CD14-positive monocyte (primary cell): ENCODE results near the gene DOCK6. TPM values are rescaled to one million over a fixed set of nuclear protein-coding genes. Genes with fewer than 3 reads are reported as not detected.
A peak's percentile ranks its signal among the peaks of the same experiment; 100 is the strongest.

Experiments
- DNase-seq, 3 donors: peaks; one replicate each; pipeline ENCODE4 v3.0.0-alpha.2; 2011 to 2022
- H2AFZ ChIP-seq: 2 replicates; pipeline ENCODE4 v1.6.0; 2012; ENCODE audit warnings: mild to moderate bottlenecking, low read depth, low read length, inconsistent platforms; ENCODE audit not compliant: insufficient read depth, poor library complexity, severe bottlenecking
- H3K27ac ChIP-seq, 2 donors: 1 replicate in 1 of 2; 2 replicates in 1 of 2; pipeline ENCODE4 v1.5.1; 2012 to 2013; ENCODE audit warnings: low read length in 2 of 2, control low read depth in 1 of 2, inconsistent platforms in 1 of 2, low read depth in 1 of 2, mild to moderate bottlenecking in 1 of 2
- H3K27me3 ChIP-seq, 2 donors: one replicate each; pipeline versions ENCODE4 v1.6.0 to v1.6.1; 2011 to 2013; ENCODE audit warnings: low read length in 2 of 2; ENCODE audit not compliant: control insufficient read depth in 2 of 2, insufficient read depth in 2 of 2
- H3K36me3 ChIP-seq, 2 donors: replicated peaks in 1 of 2; 1 replicate in 1 of 2; 2 replicates in 1 of 2; pipeline versions ENCODE4 v1.5.1 to v1.6.1; 2012 to 2013; ENCODE audit warnings: low read length in 2 of 2, control low read depth in 1 of 2, inconsistent platforms in 1 of 2, mild to moderate bottlenecking in 1 of 2; ENCODE audit not compliant: insufficient read depth in 2 of 2, control insufficient read depth in 1 of 2
- H3K4me1 ChIP-seq, 2 donors: 1 replicate in 1 of 2; 2 replicates in 1 of 2; pipeline versions ENCODE4 v1.5.1 to v1.6.1; 2012 to 2013; ENCODE audit warnings: low read length in 2 of 2, control low read depth in 1 of 2, inconsistent platforms in 1 of 2, mild to moderate bottlenecking in 1 of 2, moderate library complexity in 1 of 2; ENCODE audit not compliant: insufficient read depth in 2 of 2, control insufficient read depth in 1 of 2
- H3K4me2 ChIP-seq: replicated peaks from 2 replicates; pipeline ENCODE3; 2012; ENCODE audit warnings: low read length, moderate library complexity, mild to moderate bottlenecking; ENCODE audit not compliant: poor library complexity, severe bottlenecking; ENCODE audit errors: extremely low read depth
- H3K4me3 ChIP-seq, 3 experiments: fragments of 200-600 bp in 1 of 3; sonication (generic) in 1 of 3; replicated peaks in 1 of 3; 1 replicate in 2 of 3; 2 replicates in 1 of 3; pipeline ENCODE4 v1.5.1; 2011 to 2013; ENCODE audit warnings: low read length in 3 of 3, mild to moderate bottlenecking in 3 of 3, control low read depth in 2 of 3, low read depth in 2 of 3, inconsistent platforms in 1 of 3, moderate library complexity in 1 of 3
- H3K79me2 ChIP-seq: 2 replicates; pipeline ENCODE4 v1.6.0; 2012; ENCODE audit warnings: mild to moderate bottlenecking, control low read depth, inconsistent platforms, low read length, moderate library complexity; ENCODE audit not compliant: insufficient read depth
- H3K9ac ChIP-seq: 2 replicates; pipeline ENCODE4 v1.6.0; 2017; ENCODE audit warnings: low read length, mild to moderate bottlenecking; ENCODE audit not compliant: insufficient read depth, poor library complexity, severe bottlenecking
- H3K9me3 ChIP-seq, 2 donors: replicated peaks in 1 of 2; 1 replicate in 1 of 2; 2 replicates in 1 of 2; pipeline versions ENCODE4 v1.5.1 to v1.6.1; 2012 to 2013; ENCODE audit warnings: low read length in 2 of 2, control low read depth in 1 of 2; ENCODE audit not compliant: control insufficient read depth in 1 of 2, insufficient read depth in 1 of 2
- H4K20me1 ChIP-seq: 2 replicates; pipeline ENCODE4 v1.6.0; 2012; ENCODE audit warnings: mild to moderate bottlenecking, low read length, control low read depth, moderate library complexity; ENCODE audit not compliant: insufficient read depth
- H3K27ac Mint-ChIP-seq, 7 donors: one replicate each; pipeline ENCODE4 v1.8.0; 2020; ENCODE audit warnings: mild to moderate bottlenecking in 7 of 7, mixed read lengths in 7 of 7, moderate library complexity in 6 of 7, inconsistent platforms in 2 of 7
- H3K27me3 Mint-ChIP-seq, 3 donors: one replicate each; pipeline ENCODE4 v1.8.0; 2021 to 2022; ENCODE audit warnings: low read depth in 3 of 3, mild to moderate bottlenecking in 3 of 3, mixed read lengths in 3 of 3, moderate library complexity in 3 of 3, inconsistent platforms in 1 of 3
- H3K36me3 Mint-ChIP-seq, 2 donors: one replicate each; pipeline ENCODE4 v1.8.0; 2020; ENCODE audit warnings: mixed read lengths in 2 of 2, inconsistent platforms in 1 of 2, mild to moderate bottlenecking in 1 of 2
- H3K4me1 Mint-ChIP-seq: one replicate; pipeline ENCODE4 v1.8.0; 2020; ENCODE audit warnings: mild to moderate bottlenecking, mixed read lengths
- H3K4me3 Mint-ChIP-seq, 2 donors: one replicate each; pipeline ENCODE4 v1.8.0; 2020; ENCODE audit warnings: mild to moderate bottlenecking in 2 of 2, mixed read lengths in 2 of 2, moderate library complexity in 1 of 2
- H3K9me3 Mint-ChIP-seq, 7 donors: one replicate each; pipeline ENCODE4 v1.8.0; 2020 to 2022; ENCODE audit warnings: mixed read lengths in 7 of 7, mild to moderate bottlenecking in 6 of 7, moderate library complexity in 6 of 7, inconsistent platforms in 2 of 7
- WGBS: methylation state at CpG from one replicate; pipeline ENCODE4 v1.1.5; 2013; ENCODE audit warnings: missing lambda C conversion rate; ENCODE audit not compliant: insufficient coverage; 5-methylcytosine and 5-hydroxymethylcytosine counted together
- intact Hi-C, 2 donors: fragments of 100-400 bp; cut with micrococcal nuclease; formaldehyde crosslinking; loops; one replicate each; pipeline versions ENCODE4 v1.15.0 to v1.15.1; 2023
- polyA plus RNA-seq, 3 donors: library from polyadenylated mRNA; depleted of rRNA in 1 of 3; unstranded in 2 of 3; stranded (reverse) in 1 of 3; fragments of 300-500 nt in 2 of 3; fragments of >200 nt in 1 of 3; fragmentation: Illumina TruSeq in 2 of 3; gene quantifications; 1 replicate in 2 of 3; 2 replicates in 1 of 3; pipeline ENCODE4 v1.2.3, GENCODE V29; 2012 to 2021
- TF ChIP-seq, protein P1 (sequence below): fragments of 200-600 bp; IDR thresholded peaks from one replicate; pipeline ENCODE4 v1.8.0; 2022; ENCODE audit warnings: antibody characterized with exemption, mild to moderate bottlenecking

DOCK6 gene
- polyA plus RNA-seq, 3 donors: 0.03 to 0.93 (median 0.18) TPM

DNA sequence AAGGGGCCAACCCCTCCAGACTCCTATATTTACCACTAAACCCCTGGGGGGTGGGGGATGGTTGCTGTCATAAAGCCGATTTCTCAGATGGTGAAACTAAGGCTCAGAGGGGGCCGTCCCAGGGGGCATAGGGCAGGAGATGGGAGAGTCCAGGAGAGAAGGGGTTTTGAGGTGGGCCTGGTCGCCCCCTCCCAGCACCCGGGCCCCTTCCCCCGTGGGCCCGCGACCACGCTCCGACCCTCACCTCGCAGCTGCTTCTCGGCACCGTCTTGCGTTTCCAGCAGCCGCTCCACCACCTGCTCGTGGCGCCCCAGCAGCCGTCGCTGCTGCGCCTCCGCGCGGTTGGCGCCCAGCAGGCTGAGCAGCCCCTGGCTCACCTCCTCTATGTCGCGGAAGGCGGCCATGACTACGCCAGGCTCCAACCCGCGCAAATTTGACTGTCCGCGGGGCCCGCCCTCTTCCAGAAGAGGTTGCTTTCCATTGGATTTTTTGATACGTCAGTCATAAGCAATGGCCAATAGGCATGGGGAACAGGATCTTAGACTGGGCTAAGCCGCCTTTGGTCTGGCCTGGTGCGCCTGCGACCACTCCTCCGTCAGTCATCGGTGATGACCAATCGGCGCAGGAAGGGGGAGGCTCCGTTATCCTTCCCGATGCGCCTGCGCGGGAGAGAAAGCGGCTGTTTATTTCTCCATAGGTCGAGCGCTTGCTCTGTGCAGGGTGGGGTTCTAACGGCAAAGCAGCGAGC, 106.8 kb downstream of the DOCK6 start, which contains the start of gene SPC24:
TSS of gene SPC24 (minus strand) at position 410 of the 748 bp plus-strand sequence. CDS start at position 404, 6 bp downstream.
- TF ChIP-seq, protein P1, sequence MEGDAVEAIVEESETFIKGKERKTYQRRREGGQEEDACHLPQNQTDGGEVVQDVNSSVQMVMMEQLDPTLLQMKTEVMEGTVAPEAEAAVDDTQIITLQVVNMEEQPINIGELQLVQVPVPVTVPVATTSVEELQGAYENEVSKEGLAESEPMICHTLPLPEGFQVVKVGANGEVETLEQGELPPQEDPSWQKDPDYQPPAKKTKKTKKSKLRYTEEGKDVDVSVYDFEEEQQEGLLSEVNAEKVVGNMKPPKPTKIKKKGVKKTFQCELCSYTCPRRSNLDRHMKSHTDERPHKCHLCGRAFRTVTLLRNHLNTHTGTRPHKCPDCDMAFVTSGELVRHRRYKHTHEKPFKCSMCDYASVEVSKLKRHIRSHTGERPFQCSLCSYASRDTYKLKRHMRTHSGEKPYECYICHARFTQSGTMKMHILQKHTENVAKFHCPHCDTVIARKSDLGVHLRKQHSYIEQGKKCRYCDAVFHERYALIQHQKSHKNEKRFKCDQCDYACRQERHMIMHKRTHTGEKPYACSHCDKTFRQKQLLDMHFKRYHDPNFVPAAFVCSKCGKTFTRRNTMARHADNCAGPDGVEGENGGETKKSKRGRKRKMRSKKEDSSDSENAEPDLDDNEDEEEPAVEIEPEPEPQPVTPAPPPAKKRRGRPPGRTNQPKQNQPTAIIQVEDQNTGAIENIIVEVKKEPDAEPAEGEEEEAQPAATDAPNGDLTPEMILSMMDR: no peak
- no peaks in the 10 kb centered on the region for H3K9me3 ChIP-seq
- H4K20me1 ChIP-seq: no peaks in the 10 kb centered on the region
- H3K4me2 ChIP-seq: peak within 1 kb of the TSS; percentile 87
- H3K4me1 ChIP-seq: peaks cover 20 to 29% of the 10 kb centered on the region in 2 donors
- peaks cover 0 to 6% (median 0%) of the 10 kb centered on the region in 7 donors for H3K9me3 Mint-ChIP-seq
- peak within 1 kb of the TSS; percentile 39 for H3K9ac ChIP-seq
- peaks cover 28% of the 10 kb centered on the region for H3K4me1 Mint-ChIP-seq
- WGBS: under 1% methylated on average over 44 of the region's 50 CpGs
- H3K36me3 ChIP-seq: no peaks in the 10 kb centered on the region
- intact Hi-C loops: loop anchor here in 1 of 2 donors (5.0 kb wide), 1 partner anchor 42 kb away; the partner anchor contains the start of gene KANK2
- peak; percentile 96 to 98 (median 98) for DNase-seq
- peak within 1 kb of the TSS; percentile 58 to 88 (median 65) for H3K4me3 ChIP-seq
- H3K4me3 Mint-ChIP-seq: peak within 1 kb of the TSS; percentile 77 to 88
- peak within 1 kb of the TSS; percentile 18 to 65 for H3K27ac ChIP-seq
- peaks cover 0 to 3% (median 3%) of the 10 kb centered on the region in 3 donors for H3K27me3 Mint-ChIP-seq
- H3K36me3 Mint-ChIP-seq: peaks cover 3 to 10% of the 10 kb centered on the region in 2 donors
- H3K79me2 ChIP-seq: peaks cover 47% of the 10 kb centered on the region
- peak within 1 kb of the TSS; percentile 95 for H2AFZ ChIP-seq
- H3K27ac Mint-ChIP-seq: peak within 1 kb of the TSS; percentile 37 to 88 (median 78)
- H3K27me3 ChIP-seq: no peaks in the 10 kb centered on the region

DNA sequence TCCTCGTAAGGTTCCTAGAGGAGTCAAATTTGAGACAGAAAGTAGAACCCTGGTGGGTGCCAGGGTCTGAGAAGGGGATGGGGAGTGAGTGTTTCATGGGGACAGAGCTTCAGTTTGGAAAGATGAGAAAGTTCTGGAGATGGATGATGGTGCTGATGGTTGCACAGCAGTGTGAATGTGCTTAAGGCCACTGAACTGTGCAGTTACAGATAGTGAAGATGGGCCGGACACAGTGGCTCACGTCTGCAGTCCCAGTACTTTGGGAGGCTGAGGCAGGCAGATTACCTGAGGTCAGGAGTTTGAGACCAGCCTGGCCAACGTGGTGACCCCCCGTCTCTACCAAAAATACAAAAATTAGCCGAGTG, 107.7 kb downstream of the DOCK6 start:
- H3K27me3 ChIP-seq: no peaks in the 10 kb centered on the region
- peaks cover 0 to 2% (median 0%) of the 10 kb centered on the region in 7 donors for H3K9me3 Mint-ChIP-seq
- H3K4me3 ChIP-seq: peak overlapping the region in 1 of 3 experiments; percentile 88
- peaks cover 18 to 28% of the 10 kb centered on the region in 2 donors for H3K4me1 ChIP-seq
- no peak for DNase-seq
- no peaks in the 10 kb centered on the region for H3K9me3 ChIP-seq
- peak overlapping the region in 1 of 7 donors; percentile 20 for H3K27ac Mint-ChIP-seq
- peaks cover 23% of the 10 kb centered on the region for H3K4me1 Mint-ChIP-seq
- peak overlapping the region; percentile 87 for H3K4me2 ChIP-seq
- H3K36me3 Mint-ChIP-seq: peaks cover 3 to 10% of the 10 kb centered on the region in 2 donors
- no peaks in the 10 kb centered on the region for H4K20me1 ChIP-seq
- TF ChIP-seq, protein P1: no peak
- no peak overlapping the region for H3K27ac ChIP-seq
- peak overlapping the region; percentile 75 to 77 for H3K4me3 Mint-ChIP-seq
- peak overlapping the region; percentile 95 for H2AFZ ChIP-seq
- H3K27me3 Mint-ChIP-seq: peaks cover 0 to 1% (median 1%) of the 10 kb centered on the region in 3 donors
- intact Hi-C loops: loop anchor here in 1 of 2 donors (5.0 kb wide), 1 partner anchor 43 kb away; the partner anchor contains the start of gene KANK2
- 77% methylated on average over 6 of the region's 6 CpGs for WGBS
- H3K36me3 ChIP-seq: no peaks in the 10 kb centered on the region
- H3K9ac ChIP-seq: no peak overlapping the region
- H3K79me2 ChIP-seq: peaks cover 50% of the 10 kb centered on the region
